Fibroblast of villous mesenchyme (primary cell): ENCODE results near the gene GID8. TPM values are rescaled to one million over a fixed set of nuclear protein-coding genes. Genes with fewer than 3 reads are reported as not detected.

Source experiments
- DNase-seq: peaks from one replicate; pipeline ENCODE4 v3.0.0-alpha.2; 2010; ENCODE audit warnings: low read depth
- H3K4me3 ChIP-seq: 2 replicates; pipeline ENCODE4 v1.5.1; 2011; ENCODE audit warnings: low read depth, mild to moderate bottlenecking, low read length
- total RNA-seq: library from RNA; depleted of rRNA; stranded (reverse); fragments of >200 nt; gene quantifications from 2 replicates; pipeline ENCODE4 v1.2.3, GENCODE V29; 2012
- TF ChIP-seq, protein P1 (sequence below): IDR thresholded peaks from 2 replicates; pipeline ENCODE4 v1.5.1; 2012; ENCODE audit warnings: low read depth, mild to moderate bottlenecking, low read length; ENCODE audit not compliant: insufficient read depth

The GID8 gene
- total RNA-seq, 1 donor: 34.5 TPM

DNA sequence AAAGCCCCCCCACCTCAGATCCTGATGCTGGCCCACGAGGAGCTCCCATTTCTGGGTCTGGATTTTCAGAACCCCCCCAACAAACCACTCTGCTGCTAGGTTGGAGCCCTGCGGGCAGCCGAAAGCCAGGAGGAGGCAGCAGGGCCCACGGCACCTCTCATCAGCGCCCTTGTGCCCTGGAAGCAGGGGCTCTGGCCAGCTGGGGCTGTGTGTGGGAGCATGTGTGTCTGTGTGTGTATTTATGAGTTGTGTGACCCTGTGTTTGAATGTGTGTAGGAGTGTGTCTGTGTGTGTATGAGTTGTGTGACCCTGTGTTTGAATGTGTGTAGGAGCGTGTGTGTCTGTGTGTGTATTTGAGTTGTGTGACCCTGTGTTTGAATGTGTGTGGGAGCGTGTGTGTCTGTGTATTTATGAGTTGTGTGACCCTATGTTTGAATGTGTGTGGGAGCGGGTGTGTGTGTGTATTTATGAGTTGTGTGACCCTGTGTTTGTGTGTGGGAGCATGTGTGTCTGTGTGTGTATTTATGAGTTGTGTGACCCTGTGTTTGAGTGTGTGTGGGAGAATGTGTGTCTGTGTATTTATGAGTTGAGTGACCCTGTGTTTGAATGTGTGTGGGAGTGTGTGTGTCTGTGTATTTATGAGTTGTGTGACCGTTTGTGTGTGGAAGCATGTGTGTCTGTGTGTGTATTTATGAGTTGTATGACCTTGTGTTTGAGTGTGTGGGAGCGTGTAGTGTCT lies 33.4 kb downstream of the GID8 start:
- H3K4me3 ChIP-seq: no peak overlapping the region
- DNase-seq: no peak
- TF ChIP-seq, protein P1, sequence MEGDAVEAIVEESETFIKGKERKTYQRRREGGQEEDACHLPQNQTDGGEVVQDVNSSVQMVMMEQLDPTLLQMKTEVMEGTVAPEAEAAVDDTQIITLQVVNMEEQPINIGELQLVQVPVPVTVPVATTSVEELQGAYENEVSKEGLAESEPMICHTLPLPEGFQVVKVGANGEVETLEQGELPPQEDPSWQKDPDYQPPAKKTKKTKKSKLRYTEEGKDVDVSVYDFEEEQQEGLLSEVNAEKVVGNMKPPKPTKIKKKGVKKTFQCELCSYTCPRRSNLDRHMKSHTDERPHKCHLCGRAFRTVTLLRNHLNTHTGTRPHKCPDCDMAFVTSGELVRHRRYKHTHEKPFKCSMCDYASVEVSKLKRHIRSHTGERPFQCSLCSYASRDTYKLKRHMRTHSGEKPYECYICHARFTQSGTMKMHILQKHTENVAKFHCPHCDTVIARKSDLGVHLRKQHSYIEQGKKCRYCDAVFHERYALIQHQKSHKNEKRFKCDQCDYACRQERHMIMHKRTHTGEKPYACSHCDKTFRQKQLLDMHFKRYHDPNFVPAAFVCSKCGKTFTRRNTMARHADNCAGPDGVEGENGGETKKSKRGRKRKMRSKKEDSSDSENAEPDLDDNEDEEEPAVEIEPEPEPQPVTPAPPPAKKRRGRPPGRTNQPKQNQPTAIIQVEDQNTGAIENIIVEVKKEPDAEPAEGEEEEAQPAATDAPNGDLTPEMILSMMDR: no peak

GRCh38 chr20:62971950-62972844 lies 34.2 kb downstream of the GID8 start:
- TF ChIP-seq, protein P1: peak; percentile 79
- peak; percentile 78 for DNase-seq
- peak overlapping the region; percentile 45 for H3K4me3 ChIP-seq

DNA sequence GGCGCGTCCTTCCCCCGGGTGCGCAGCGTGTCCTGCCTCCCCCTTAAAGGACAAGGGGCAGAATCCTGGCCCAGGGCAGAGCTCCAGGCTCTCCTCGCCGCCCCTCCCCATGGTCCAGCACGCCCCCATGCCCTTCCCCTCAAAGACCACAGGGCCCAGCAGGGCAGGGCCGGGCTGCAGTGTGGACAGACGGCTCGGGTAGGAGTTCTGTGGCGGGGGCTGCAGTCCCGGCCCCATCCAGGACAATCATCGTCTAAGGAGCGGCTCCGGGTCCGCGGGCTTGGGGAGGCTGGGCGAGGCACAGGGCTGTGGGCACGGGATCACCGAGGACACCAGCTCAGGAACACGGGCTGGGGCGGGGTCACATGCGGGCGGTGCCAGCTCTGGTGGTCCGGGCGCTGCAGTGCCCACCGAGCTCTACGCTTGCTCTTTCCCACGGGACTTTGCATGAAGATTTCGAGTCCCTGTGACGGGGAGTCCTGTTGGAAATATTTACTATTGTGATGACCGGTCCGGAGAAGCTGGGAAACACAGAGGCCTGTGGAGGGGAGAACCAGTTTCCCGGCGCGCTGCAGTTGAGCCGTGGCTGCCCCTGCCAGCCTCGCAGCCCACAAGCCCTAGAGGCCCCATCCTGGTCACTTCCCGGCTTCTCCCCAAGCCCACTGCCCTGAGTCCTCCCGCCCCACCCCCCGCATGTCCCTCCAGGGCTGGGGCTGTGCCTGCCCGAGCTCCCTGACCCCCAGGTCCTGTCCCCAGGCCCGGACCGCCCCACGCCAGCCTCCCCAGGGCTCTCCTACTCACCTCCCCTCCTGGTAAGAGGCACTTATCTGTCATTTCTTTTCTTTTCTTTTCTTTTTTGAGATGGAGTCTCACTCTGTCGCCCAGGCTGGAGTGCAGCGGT lies 35.1 kb downstream of the GID8 start:
- TF ChIP-seq, protein P1: no peak
- no peak for DNase-seq
- peak overlapping the region; percentile 45 for H3K4me3 ChIP-seq

DNA sequence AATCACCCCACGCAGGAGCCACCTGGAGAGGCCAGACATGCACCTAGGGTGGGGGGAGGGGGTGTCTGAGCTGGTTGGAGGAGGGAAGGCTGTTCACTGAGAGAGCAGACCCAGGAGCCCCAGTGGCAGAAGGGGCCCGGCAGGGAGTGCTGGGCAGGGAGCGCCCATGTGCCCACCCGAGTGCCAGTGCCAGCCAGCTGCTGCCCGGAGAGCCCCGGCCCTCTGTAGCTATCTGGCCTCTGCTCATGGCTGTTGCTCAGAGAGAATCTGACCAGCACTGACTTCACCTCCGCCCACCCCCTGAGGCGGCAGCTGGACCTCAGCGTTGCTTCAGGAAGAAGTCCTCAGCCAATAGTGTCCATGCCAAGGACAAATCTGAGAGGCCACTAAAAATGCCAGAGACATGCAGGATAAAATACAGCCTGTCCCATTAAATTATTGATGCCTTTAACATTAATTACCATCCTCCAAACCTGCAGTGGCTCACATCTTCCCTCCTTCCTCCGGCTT lies 37.4 kb downstream of the GID8 start:
- DNase-seq: no peak
- no peak overlapping the region for H3K4me3 ChIP-seq
- TF ChIP-seq, protein P1: no peak

DNA sequence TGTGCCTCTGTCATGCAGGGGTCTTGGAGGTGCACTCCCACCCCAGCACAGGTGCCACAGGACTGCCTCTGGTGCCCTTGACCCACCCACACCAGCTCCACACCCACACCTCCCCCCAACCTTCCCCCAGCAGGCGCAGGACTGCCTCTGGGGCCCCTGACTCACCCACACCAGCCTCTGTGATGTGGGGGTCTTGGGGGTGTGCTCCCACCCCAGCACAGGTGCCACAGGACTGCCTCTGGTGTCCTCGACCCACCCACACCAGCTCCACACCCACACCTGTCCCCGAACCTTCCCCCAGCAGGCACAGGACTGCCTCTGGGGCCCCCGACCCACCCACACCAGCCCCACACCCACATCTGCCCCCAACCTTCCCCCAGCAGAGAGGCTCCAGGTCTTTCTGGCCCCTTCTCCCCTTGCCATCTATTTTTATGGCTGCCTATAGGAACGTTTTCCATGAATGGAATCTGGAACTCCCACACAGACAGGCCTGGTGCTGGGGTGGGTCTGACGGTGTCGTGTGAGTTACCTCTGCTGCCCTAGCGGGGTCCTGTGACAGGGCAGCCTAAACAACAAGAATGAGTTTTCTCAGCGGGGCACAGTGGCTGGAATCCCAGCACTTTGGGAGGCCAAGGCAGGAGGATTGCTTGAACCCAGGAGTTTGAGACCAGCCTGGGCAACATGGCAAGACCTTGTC lies 38.0 kb downstream of the GID8 start:
- H3K4me3 ChIP-seq: no peak overlapping the region
- TF ChIP-seq, protein P1: no peak
- DNase-seq: no peak

- TF ChIP-seq, protein P1: no peak
- DNase-seq: no peak
- H3K4me3 ChIP-seq: no peak overlapping the region
These were observed 38.9 kb downstream of the GID8 start for GRCh38 chr20:62976886-62977285.
